Suppressor macrophage treated with lipopolysaccharide for 4 hours (primary cell): Measurements from ENCODE around the gene TLR9.

Source experiments
- DNase-seq: peaks from one replicate; pipeline ENCODE4 v3.0.0-alpha.2; 2020

The TLR9 gene

GRCh38 chr3:52194485-52195290, 30.8 kb downstream of the TLR9 start:
- peak; percentile 54 for DNase-seq

GRCh38 chr3:52193065-52193464, 32.4 kb downstream of the TLR9 start:
- no peak for DNase-seq

- no peak for DNase-seq
These were observed 33.8 kb downstream of the TLR9 start for GRCh38 chr3:52191663-52192062.

GRCh38 chr3:52190294-52191074, 35.0 kb downstream of the TLR9 start:
- no peak for DNase-seq

GRCh38 chr3:52188556-52188955, 36.9 kb downstream of the TLR9 start:
- DNase-seq = peak; percentile 52

GRCh38 chr3:52186729-52187128, 38.7 kb downstream of the TLR9 start:
- no peak for DNase-seq

- peak; percentile 75 for DNase-seq
These were observed 39.6 kb downstream of the TLR9 start for GRCh38 chr3:52185837-52186236.

- DNase-seq = no peak
These were observed 40.1 kb downstream of the TLR9 start for GRCh38 chr3:52185311-52185710.

GRCh38 chr3:52184690-52185089, 40.8 kb downstream of the TLR9 start:
- DNase-seq = no peak

GRCh38 chr3:52183786-52184445, 41.5 kb downstream of the TLR9 start:
- DNase-seq = no peak

GRCh38 chr3:52182691-52183090, 42.8 kb downstream of the TLR9 start:
- no peak for DNase-seq

GRCh38 chr3:52182196-52182595, 43.2 kb downstream of the TLR9 start:
- no peak for DNase-seq

GRCh38 chr3:52181543-52181942, 43.9 kb downstream of the TLR9 start:
- DNase-seq = no peak

GRCh38 chr3:52178537-52178936, 46.9 kb downstream of the TLR9 start:
- DNase-seq = no peak

- DNase-seq = peak; percentile 32
These were observed 47.3 kb downstream of the TLR9 start for GRCh38 chr3:52178126-52178525.

- no peak for DNase-seq
These were observed 47.8 kb downstream of the TLR9 start for GRCh38 chr3:52177701-52178042.

GRCh38 chr3:52176951-52177700, 48.3 kb downstream of the TLR9 start:
- no peak for DNase-seq

GRCh38 chr3:52176180-52176752, 49.2 kb downstream of the TLR9 start:
- no peak for DNase-seq

GRCh38 chr3:52175416-52176179, 49.8 kb downstream of the TLR9 start:
- no peak for DNase-seq

- peak; percentile 74 for DNase-seq
These were observed 50.5 kb downstream of the TLR9 start for GRCh38 chr3:52174896-52175295.

- no peak for DNase-seq
These were observed 52.3 kb downstream of the TLR9 start for GRCh38 chr3:52173101-52173500.

GRCh38 chr3:52172262-52172757, 53.1 kb downstream of the TLR9 start:
- DNase-seq = no peak
